ENCODE data around the gene ATG9B.
"Not testable (repeated sequence)": the region's sequence is repeated elsewhere in the genome, so short reads cannot be mapped to it uniquely, and the experiment has no call there.

The ATG9B gene

DNA sequence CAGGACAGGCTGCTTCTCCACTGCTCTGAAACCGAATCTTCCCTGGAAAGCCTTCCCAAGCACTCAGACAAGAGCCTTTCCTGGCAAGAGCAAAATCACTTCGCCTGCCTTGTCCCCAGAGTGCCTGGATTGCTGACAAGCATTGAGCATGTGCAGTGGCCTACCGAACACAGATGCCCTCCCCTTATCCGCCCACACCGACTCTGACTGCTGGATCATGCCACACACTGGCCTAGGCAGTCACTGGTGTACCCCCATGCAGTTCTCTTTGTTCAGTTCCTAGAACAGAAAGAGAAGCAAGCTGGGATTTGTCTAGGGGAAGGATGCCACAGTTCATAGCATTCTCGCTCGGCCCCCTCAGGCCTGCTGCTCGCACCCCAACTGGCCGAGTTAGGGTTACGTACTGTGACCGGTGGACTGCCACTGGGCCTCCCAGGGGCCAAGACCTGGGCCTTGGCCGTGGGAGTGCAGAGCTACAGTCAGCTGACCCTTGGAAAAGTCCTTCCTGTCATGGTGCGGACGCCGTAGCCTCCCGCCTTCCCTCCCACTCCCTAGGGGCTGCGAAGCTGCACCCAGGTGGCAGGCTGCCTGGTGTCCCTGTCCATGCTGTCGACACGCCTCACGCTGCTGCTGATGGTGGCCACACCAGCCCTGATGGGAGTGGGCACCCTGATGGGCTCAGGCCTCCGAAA lies 10.9 kb upstream of the ATG9B start:
- DNase-seq: no peak

DNA sequence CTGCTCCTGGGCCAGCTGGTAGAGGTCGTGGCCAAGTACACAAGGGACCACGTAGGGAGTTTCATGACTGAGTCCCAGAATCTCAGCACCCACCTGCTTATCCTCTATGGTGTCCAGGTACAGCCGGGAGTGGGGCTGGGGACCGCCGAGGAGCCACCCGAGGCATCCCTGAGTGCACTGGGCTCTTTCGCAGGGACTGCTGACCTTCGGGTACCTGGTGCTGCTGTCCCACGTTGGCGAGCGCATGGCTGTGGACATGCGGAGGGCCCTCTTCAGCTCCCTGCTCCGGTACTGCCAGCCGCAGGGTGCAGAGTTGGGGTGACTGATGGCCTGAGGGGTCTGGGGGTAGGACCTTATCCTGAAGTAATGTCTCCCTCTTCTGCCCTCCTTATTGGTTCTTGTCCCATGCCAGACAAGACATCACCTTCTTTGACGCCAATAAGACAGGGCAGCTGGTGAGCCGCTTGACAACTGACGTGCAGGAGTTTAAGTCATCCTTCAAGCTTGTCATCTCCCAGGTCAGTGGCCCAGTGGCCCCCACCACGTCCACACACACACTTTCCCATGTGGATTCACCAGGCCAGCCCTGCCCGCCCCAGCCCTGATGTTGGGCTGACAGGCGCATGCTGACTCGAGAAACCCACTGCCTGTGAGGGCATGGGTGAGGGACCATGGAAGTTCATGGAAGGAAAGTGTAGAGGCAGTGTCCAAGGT lies 10.2 kb upstream of the ATG9B start:
- DNase-seq: no peak

- DNase-seq: no peak
These were observed 9.6 kb upstream of the ATG9B start for GRCh38 chr7:151033864-151034249.

- DNase-seq: no peak
These were observed 8.9 kb upstream of the ATG9B start for GRCh38 chr7:151032936-151033863.

- no peak for DNase-seq
These were observed 6.7 kb upstream of the ATG9B start for GRCh38 chr7:151031011-151031410.

GRCh38 chr7:151028948-151029501 lies 4.7 kb upstream of the ATG9B start:
- no peak for DNase-seq

DNA sequence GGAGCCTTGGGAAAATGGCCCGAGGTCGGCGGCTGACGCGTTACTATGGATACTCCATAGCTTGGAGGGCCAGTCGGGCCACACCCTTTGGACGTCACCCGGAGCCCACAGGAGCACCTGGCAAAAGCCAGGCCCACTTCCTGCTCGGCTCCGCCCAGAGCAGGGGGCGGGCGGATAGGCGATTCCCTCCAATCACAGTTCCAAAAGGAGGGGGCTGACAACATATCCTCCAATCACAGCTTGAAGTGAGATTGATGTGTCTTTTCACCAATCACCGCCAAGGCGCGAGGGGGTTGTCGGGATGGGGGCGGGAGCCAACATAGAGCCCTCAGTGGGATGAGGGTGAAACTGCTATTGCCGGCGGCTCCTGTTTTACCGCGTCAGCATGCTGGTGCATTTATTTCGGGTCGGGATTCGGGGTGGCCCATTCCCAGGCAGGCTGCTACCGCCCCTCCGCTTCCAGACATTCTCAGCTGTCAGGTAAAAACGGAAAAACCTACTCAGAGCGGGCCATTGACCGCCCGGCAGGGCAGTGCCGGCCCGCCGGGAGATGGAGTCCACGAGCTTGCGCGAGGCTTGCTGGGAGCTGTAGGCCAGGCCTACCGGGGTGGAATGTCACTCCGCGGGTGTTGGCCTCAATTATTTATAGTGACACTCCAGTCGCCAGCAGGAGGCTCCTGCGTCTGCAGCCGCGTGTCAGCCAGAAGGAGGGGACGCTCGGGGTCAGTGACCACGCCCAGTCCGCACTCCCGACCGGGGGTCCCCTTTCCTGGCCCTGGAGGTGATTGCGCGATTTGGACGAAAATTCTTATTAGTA lies 4.0 kb upstream of the ATG9B start, which contains the start of gene ABCB8:
ABCB8 (plus strand) TSS at position 320 of the 817 bp plus-strand sequence; CDS start at position 386, 66 bp downstream.
- DNase-seq: peak; percentile 99

DNA sequence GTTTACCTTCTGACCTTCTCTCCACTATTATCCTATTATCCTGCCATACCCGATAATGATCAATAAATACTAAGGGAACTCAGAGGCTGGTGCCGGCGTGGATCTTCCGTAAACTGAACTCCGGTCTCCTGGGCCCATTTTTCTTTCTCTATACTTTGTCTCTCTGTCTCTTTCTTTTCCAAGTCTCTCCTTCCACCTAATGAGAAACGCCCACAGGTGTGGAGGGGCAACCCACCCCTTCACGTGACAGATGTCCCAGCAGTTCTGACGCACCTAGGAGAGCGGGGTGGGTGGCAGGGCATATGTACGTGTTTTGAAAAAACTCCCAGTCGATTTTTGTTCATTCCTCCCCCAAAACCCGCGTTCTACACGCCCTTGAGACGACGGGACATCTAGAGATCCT lies 3.4 kb upstream of the ATG9B start:
- not testable (repeated sequence) for DNase-seq

DNA sequence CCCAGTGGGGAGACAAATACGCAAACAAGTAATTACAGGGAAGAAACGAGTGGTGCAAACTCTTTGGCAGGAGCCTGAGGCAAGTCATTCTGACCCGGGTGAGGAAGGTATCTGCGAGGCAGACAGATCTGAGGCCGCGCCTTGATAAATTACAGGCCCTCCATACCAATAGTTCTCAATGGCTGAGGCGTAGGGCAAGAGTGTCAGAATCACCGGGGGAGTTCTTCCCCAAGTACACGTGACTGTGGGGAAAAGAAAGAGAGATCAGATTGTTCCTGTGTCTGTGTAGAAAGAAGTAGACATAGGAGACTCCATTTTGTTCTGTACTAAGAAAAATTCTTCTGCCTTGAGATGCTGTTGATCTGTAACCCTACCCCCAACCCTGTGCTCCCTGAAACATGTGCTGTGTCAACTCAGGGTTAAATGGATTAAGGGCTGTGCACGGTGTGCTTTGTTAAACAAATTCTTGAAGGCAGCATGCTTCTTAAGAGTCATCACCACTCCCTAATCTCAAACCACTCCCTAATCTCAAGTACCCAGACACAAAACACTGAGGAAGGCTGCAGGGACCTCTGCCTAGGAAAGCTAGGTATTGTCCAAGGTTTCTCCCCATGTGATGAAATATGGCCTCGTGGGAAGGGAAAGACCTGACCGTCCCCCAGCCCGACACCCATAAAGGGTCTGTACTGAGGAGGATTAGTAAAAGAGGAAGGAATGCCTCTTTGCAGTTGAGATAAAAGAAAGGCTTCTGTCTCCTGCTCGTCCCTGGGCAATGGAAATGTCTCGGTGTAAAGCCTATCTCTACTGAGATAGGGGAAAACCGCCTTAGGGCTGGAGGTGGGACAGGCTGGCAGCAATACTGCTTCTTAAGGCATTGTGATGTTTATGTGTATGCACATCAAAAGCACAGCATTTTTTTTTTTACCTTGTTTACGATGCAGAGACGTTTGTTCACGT lies 2.8 kb upstream of the ATG9B start:
- not testable (repeated sequence) for DNase-seq

GRCh38 chr7:151025924-151026671 lies 1.8 kb upstream of the ATG9B start:
- peak; percentile 30 for DNase-seq

GRCh38 chr7:151023232-151023631 lies 1.1 kb downstream of the ATG9B start:
- DNase-seq: no peak

DNA sequence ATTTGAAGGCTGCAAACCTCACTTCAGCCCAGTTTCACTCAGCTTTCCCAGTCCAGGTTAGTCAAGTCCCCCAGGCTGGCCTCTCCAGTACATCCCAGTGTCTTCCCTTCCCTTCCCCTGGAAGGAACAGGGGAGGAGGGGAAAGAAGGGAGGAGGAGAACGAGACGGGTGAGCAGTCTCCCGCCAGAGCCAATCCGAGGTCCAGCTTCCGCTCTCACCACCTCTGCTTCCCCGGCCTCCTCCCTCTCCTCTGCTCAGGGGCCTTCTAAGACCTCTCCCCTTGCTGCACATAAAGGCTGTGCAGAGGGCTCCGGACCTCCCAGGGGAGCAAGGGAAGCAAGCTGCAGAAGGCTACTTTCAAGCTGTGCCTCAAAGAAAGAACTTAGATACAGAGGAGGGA lies 4.1 kb downstream of the ATG9B start:
- no peak for DNase-seq

DNA sequence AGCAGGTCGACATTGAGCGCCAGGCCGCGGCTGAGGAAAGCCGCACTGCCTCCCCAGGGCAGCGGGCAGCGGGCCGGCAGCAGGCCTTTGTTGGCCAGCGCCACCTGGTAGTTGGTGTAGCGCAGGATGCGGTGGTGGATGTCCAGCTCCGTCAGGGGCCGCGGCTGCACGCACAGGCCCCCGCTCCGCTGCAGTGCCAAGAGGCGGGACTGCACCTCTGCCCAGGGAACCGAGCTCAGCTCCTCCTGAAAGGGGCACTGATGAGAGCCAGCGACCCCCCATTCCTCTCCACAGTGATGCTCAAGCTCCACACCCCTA lies 5.2 kb downstream of the ATG9B start:
- DNase-seq: no peak

DNA sequence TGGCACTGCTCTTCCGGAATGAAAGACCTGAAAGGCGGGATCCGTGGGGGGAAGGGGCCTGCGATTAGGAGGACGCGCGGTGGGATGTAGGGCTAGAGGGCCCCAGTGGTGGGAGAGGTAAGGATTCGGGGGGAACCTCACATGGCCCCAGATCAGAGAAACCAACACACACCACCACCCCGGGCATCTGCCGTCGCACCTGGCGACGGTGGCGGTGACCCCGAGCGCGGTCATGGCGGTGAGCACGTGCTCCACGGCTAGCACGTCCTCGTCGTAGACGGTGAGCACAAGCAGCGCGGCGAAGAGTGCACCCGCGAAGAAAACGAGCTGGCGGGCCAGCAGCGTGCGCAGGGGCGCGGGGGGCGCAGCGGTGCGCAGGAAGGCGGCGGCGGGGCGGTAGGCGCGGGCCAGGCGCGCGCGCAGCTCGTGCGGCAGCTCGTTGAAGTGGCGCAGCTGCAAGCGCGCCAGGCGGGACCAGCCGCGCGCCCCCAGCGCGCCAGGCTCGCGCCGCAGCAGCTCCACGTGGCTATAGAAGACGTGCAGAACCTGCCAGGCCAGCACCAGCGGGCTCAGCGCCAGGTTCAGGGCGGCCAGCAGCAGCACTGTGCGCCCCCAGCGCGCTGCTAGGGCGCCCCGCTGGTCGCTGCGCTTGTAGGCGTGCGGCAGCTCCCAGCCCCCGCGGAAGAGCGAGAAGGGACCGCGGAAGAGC lies 5.7 kb downstream of the ATG9B start:
- peak; percentile 54 for DNase-seq

DNA sequence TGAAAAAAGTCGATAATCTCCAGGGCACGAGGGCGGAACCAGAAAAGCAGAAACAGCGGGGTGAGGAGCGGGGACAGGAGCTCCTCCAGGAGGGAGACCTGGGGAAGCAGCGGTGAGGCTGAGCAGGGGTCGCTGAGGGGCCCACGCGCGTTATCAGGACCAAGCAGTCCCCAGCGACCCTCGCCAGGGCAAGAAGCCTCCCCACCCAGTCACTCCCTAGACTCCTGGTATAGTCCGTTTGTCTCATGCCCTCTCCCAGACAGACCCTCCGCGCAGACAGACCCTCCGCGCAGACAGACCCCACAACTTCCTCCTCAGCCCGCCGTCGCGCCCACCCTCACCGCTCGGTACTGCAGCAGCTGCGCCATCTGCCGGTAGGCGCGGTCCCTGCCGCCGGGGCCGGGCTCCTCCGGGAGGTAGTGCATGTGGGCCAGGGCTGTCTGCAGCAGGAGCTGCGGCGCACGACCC lies 6.3 kb downstream of the ATG9B start:
- DNase-seq: peak; percentile 47

GRCh38 chr7:151017370-151017952 lies 6.8 kb downstream of the ATG9B start:
- no peak for DNase-seq

- DNase-seq: no peak
These were observed 7.4 kb downstream of the ATG9B start for GRCh38 chr7:151016942-151017341.

DNA sequence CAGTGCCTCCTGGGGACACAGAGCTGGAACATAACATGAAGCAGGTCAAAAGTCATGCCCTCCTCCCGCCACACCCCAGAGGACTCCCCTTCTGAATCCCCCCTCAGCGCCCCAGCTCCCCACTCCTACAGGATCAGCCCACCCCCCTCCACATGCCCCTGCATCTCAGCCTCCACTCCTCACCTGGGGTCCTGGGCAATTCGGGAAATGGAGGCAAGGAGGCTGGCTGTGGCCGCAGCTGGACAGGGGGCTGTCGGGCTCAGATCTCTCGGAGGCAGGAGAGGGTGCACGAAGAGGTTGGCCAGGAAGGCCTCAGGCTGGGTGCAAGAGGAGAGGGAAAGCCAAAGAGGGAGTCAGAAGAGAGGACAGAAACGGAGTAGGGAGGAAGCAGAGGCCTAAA lies 7.8 kb downstream of the ATG9B start:
- DNase-seq: no peak

GRCh38 chr7:151015967-151016366 lies 8.3 kb downstream of the ATG9B start:
- DNase-seq: no peak
